Measurements from ENCODE around the gene TEAD3.

The TEAD3 gene

GRCh38 chr6:35494161-35494563 lies 2.7 kb downstream of the TEAD3 start:
- DNase-seq = peak; percentile 77
- in situ Hi-C loops (cut with MboI; ENCODE audit: low pct_unique_long_range_greater_than_20kb, low sequenced_read_pairs) = no loop called here

- in situ Hi-C loops (cut with MboI; ENCODE audit: low pct_unique_long_range_greater_than_20kb, low sequenced_read_pairs) = no loop called here
- no peak for DNase-seq
Observed at GRCh38 chr6:35493307-35493983, 3.4 kb downstream of the TEAD3 start.

GRCh38 chr6:35492974-35493284 lies 4.0 kb downstream of the TEAD3 start:
- in situ Hi-C loops (cut with MboI; ENCODE audit: low pct_unique_long_range_greater_than_20kb, low sequenced_read_pairs) = no loop called here
- DNase-seq = no peak

- in situ Hi-C loops (cut with MboI; ENCODE audit: low pct_unique_long_range_greater_than_20kb, low sequenced_read_pairs) = no loop called here
- no peak for DNase-seq
Observed at GRCh38 chr6:35492258-35492973, 4.5 kb downstream of the TEAD3 start.

DNA sequence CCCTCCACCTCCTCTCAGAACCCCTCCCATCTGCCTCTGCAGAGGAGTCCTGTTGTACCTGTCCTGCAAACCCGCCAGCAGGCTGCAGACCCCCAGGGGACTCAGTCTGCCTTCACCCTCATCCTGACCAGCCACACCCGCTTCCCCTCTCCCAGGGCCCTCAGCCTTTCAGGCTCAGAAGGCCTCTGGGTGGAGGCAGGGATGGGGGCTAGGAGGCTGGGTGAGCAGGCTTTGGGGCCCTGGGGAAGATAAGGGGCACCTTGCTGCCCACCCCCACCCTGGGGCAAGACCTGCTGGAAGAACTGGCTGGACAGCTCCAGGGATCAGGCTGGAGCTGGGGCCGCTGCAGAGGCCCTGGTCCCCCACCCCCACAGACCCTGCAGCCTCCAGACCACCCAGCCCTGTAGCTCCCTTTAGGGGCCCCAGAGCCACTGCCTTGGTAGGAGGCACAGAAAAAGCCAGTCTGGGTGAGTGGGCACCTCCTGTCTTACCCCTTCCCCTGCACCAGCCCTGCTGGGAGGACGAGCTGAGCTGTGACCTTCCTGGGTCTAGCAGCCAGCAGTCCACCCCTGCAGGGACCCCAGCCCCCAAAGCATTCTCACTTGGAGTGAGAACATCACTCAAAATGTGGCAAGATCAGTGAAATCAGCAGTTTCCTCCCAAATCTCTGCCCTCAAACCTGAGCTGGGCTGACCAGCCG lies 5.2 kb downstream of the TEAD3 start:
- in situ Hi-C loops (cut with MboI; ENCODE audit: low pct_unique_long_range_greater_than_20kb, low sequenced_read_pairs) = no loop called here

GRCh38 chr6:35490821-35491557 lies 5.9 kb downstream of the TEAD3 start:
- in situ Hi-C loops (cut with MboI; ENCODE audit: low pct_unique_long_range_greater_than_20kb, low sequenced_read_pairs) = no loop called here
- DNase-seq = no peak

More for the DNA sequence above, 5.2 kb downstream of the TEAD3 start:
- DNase-seq = no peak

DNA sequence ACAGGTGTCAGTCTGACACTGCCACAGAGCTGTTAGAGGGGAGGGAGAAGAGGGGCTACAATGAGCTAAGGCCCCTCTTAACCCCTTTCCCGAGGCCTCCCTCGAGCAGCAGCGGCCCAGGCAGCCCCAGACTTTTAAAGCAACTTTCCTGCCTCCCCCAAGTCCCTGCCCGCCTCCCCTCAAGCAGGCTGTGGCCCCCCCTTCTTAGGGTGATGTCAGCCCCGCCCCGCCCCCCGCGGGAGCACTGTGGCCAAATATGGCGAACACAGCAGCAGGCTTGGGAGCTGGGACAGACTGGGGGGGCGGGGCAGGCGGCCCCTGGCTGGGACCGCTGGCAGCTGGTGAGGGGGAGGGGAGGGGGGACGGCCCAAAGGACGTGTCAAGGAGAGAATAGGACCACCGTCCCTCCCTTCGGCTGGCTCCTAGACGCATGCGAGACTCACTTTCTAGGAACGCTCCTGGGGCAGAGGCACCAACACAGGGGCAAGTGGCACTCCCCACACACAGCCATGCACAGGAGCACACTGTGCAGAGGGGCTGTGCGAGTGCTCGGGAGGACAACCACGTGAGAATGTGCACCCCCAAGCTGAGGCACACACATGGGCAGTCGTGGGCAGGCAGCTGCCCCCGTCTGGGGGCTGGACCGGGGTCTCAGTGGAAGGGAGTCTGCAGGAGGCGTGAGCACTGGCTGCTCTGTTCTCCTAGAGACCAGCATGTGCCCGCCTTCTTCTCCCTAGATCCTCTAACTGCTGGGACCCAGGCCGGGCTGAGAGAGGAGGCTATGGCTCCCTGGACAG lies 6.7 kb downstream of the TEAD3 start:
- in situ Hi-C loops (cut with MboI; ENCODE audit: low pct_unique_long_range_greater_than_20kb, low sequenced_read_pairs) = no loop called here
- DNase-seq = no peak

GRCh38 chr6:35489066-35489465 lies 7.8 kb downstream of the TEAD3 start:
- in situ Hi-C loops (cut with MboI; ENCODE audit: low pct_unique_long_range_greater_than_20kb, low sequenced_read_pairs) = no loop called here
- DNase-seq = no peak

GRCh38 chr6:35488517-35488862 lies 8.4 kb downstream of the TEAD3 start:
- in situ Hi-C loops (cut with MboI; ENCODE audit: low pct_unique_long_range_greater_than_20kb, low sequenced_read_pairs) = no loop called here
- no peak for DNase-seq

DNA sequence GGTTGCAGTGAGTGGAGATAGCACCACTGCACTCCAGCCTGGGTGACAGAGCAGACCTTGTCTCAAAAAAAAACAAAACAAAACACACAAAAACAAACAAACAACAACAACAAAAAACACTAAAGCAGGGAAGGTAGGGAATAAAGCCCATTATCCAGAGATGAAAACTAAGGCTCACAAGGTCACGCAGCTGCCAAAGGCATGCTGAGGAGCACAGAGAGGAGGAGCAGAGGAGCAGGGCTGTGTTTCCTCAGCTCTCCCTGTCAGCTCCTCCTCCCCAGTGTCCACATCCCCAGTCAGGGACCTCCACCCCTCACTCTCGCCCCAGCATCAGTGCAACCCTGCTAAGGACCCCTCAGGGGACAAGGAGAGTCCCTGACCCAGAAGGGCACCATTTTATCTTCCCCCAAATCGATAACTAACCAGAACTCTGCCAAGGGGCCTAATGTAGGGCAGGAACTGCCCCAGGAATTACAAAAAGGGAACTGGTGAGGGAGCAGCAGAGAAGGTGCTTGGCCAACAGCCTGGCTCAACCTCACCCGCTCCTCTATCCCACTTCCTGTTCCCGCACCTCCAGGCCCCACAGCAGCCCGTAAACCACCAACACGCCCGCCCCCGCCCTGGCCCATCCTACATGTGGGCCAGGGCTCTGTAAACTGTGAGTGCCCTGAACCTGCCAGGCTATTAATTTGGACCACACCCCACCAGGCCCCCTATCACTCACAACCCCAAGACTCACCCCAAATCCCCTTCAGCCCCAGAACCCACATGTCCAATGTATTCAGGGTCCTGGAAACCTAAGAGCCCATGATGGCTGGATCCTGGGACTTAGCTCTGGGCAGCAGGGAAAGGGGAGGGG lies 9.0 kb downstream of the TEAD3 start:
- peak; percentile 86 for DNase-seq
- in situ Hi-C loops (cut with MboI; ENCODE audit: low pct_unique_long_range_greater_than_20kb, low sequenced_read_pairs) = no loop called here

DNA sequence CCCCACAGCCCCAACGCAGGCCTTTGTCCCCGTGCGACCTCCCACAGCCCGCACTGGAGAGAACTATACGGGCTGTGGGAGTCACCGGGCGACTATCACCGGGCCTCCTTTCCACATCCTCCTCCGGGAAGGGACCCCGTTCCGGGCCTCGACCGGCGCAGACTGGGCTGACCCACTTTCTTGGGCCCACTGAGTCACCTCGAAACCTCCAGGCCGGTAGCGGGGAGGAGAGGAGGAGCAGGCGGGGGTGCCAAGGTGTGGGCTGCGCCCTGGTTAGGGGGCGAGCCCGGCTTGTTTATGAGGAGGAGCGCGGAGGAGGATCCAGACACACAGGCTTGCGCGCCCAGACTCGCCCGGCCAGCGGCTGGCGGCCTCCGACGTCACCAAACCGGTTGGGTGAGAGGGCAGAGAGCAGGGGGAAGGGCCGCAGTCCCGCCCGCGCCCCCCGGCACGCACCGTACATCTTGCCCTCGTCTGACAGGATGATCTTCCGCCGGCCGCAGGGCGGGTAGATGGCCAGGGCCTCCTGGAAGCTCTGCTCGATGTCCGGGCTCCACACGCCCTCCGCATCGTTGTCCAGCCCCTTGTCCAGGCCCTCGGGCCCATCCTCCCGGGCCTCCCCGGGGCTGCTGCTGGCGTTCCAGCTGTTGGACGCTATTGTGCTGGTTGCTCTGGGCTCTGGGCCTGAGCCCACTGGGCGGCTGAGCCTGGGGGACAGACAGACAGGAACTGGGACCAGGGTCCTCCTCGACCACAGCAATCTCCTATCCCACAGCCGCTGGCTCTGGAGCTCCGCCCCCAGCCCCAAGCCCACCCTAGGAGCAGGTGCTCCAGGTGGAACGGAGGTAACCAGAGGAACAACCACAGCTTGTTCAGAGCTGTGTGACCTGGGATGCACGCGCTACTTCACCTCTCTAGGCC lies 10.6 kb downstream of the TEAD3 start:
- in situ Hi-C loops (cut with MboI; ENCODE audit: low pct_unique_long_range_greater_than_20kb, low sequenced_read_pairs) = no loop called here
- no peak for DNase-seq

GRCh38 chr6:35485402-35485877 lies 11.4 kb downstream of the TEAD3 start:
- no peak for DNase-seq
- in situ Hi-C loops (cut with MboI; ENCODE audit: low pct_unique_long_range_greater_than_20kb, low sequenced_read_pairs) = no loop called here

- no peak for DNase-seq
- in situ Hi-C loops (cut with MboI; ENCODE audit: low pct_unique_long_range_greater_than_20kb, low sequenced_read_pairs) = no loop called here
Observed at GRCh38 chr6:35484921-35485392, 11.9 kb downstream of the TEAD3 start.

DNA sequence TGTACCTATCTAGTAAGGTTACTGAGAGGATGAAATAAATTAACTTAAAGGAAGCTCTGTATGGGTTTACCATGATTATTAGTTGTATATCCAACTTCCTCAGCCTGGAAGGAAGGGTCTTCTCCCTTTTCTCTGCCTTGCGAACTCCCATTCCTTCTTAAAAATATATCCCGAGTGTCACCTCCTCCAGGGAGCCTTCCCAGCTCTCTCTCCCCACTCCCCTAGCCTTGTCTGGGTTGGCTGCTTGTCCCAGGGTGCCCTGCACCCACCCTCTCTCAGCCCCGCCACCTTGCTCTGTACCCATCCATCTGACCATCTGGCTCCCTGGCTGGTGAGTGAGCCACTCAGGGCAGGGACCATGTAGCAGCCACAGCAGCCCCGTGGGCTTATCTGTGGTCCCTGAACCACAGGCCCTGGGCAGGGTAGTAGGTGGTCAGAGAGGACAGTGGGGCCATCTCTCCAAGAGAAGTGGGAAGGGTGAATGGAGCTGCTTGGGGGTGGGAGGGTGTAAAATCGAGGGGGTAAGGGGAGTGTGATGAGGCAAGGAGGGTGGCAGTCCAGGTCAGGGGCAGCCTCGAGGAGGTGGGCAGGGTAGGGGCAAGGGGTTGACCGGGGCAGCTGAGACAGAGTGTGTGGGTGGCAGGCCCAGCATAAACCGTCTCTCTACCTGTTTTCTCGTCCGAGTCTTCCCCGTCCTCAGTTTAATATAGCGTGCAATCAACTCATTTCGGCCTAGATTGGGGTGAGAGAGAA lies 12.8 kb downstream of the TEAD3 start:
- DNase-seq = no peak
- in situ Hi-C loops (cut with MboI; ENCODE audit: low pct_unique_long_range_greater_than_20kb, low sequenced_read_pairs) = no loop called here

- in situ Hi-C loops (cut with MboI; ENCODE audit: low pct_unique_long_range_greater_than_20kb, low sequenced_read_pairs) = no loop called here
- no peak for DNase-seq
Observed at GRCh38 chr6:35483490-35483889, 13.4 kb downstream of the TEAD3 start.

DNA sequence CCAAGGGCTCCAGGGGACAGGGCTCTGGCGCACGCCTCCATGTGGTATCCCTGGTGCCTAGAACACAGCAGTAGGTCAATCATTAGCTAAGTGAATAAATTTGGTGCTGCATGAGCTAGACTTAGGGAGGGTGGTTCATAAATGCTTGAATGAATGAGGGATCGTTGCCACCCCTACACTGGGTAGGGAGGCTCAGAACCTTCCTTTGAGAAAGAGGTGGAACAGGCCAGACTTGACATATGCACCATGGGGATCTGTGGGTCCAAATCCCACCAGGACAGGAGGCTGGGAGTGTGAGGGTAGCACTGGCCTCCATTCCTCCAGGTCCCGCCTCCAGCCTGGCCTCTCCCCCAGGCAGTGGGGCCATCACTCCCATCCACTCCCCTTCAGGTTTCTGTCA lies 13.8 kb downstream of the TEAD3 start:
- DNase-seq = no peak
- in situ Hi-C loops (cut with MboI; ENCODE audit: low pct_unique_long_range_greater_than_20kb, low sequenced_read_pairs) = no loop called here

All from KBM-7 (cell line).